ENCODE measurements around the gene ADGB. TPM values are rescaled to one million over a fixed set of nuclear protein-coding genes. Genes with fewer than 3 reads are reported as not detected.

ADGB gene
- total and polyA plus RNA-seq, 9 of the 15 experiments (the other 6 are each of a cell fraction or from before 2014, with no cell fraction given) = not detected

DNA sequence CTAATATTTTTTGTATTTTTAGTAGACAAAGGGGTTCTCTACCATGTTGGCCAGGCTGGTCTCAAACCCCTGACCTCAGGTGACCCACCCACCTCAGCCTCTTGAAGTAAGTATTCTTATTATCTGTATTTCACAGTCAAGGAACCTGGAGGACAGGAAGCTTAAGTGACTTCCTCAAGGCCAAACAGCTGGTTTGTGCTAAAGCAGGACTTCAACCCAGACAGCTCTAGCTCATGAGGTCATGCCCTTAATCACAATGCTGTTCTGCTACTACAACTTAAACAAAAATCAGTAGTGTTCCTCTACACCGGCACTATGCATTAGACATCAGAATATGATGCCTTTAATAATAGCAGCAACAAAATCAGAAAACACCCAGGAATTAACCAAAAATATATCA is 168.9 kb downstream of the ADGB start (continued):
- TF ChIP-seq PCBP2 (IDR thresholded peaks at IDR 0.05; ENCODE audit: low read depth, low read length, poor library complexity, severe bottlenecking) = no peak
- TF ChIP-seq SRSF7 (optimal IDR thresholded peaks at IDR 0.05; ENCODE audit: low read depth, low read length) = no peak
- no peak for TF ChIP-seq JUND (IDR thresholded peaks at IDR 0.05; ENCODE audit: borderline replicate concordance, low read depth, low read length)
- TF ChIP-seq JUND (tag; IDR thresholded peaks at IDR 0.05; ENCODE audit: borderline replicate concordance, low read depth, low read length) = no peak
- no peak for TF ChIP-seq CREB1 (IDR thresholded peaks at IDR 0.05)
- TF ChIP-seq CREB1 (CRISPR knock-in tag; IDR thresholded peaks at IDR 0.05) = no peak
- TF ChIP-seq ATF7 (IDR thresholded peaks at IDR 0.05) = 0 out of 2 replicates have a peak, but pooled peaks have one; percentile 20
- no peak for TF ChIP-seq MCM5 (IDR thresholded peaks at IDR 0.05; ENCODE audit: low read depth)
- TF ChIP-seq, protein P1, sequence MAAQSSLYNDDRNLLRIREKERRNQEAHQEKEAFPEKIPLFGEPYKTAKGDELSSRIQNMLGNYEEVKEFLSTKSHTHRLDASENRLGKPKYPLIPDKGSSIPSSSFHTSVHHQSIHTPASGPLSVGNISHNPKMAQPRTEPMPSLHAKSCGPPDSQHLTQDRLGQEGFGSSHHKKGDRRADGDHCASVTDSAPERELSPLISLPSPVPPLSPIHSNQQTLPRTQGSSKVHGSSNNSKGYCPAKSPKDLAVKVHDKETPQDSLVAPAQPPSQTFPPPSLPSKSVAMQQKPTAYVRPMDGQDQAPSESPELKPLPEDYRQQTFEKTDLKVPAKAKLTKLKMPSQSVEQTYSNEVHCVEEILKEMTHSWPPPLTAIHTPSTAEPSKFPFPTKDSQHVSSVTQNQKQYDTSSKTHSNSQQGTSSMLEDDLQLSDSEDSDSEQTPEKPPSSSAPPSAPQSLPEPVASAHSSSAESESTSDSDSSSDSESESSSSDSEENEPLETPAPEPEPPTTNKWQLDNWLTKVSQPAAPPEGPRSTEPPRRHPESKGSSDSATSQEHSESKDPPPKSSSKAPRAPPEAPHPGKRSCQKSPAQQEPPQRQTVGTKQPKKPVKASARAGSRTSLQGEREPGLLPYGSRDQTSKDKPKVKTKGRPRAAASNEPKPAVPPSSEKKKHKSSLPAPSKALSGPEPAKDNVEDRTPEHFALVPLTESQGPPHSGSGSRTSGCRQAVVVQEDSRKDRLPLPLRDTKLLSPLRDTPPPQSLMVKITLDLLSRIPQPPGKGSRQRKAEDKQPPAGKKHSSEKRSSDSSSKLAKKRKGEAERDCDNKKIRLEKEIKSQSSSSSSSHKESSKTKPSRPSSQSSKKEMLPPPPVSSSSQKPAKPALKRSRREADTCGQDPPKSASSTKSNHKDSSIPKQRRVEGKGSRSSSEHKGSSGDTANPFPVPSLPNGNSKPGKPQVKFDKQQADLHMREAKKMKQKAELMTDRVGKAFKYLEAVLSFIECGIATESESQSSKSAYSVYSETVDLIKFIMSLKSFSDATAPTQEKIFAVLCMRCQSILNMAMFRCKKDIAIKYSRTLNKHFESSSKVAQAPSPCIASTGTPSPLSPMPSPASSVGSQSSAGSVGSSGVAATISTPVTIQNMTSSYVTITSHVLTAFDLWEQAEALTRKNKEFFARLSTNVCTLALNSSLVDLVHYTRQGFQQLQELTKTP (IDR thresholded peaks at IDR 0.05; ENCODE audit: low read depth in 1 of 2, partially characterized antibody in 2 of 2) = no peak
- no peak for TF ChIP-seq NFIX (CRISPR knock-in tag; IDR thresholded peaks at IDR 0.05; ENCODE audit: low read depth)
- TF ChIP-seq FOXA1 (IDR thresholded peaks at IDR 0.05; ENCODE audit: borderline replicate concordance) = no peak
- TF ChIP-seq FOXJ2 (tag; IDR thresholded peaks at IDR 0.05) = no peak
